HCT116 (cell line): ENCODE results near the gene THUMPD2. TPM values are rescaled to one million over a fixed set of nuclear protein-coding genes. Genes with fewer than 3 reads are reported as not detected.

Source experiments
- ATAC-seq: fragments of 200-7000 bp; cut with Tn5 transposase; 2 replicates; pipeline ENCODE4 v1.9.1; 2020; ENCODE audit warnings: mild to moderate bottlenecking, moderate library complexity
- BruUV-seq: library from RNA; stranded (reverse); fragments of 400-500 nt; replicated peaks from 2 replicates; lab custom pipeline; 2021; lab: Mats Ljungman, UMichigan
- CTCF ChIA-PET: fragments of 300-600 bp; sonication (Branson Sonifier 250); formaldehyde crosslinking; loops from one replicate; lab custom pipeline; 2021; ENCODE audit warnings: antibody characterized with exemption; lab: Charles Lee
- POLR2A ChIA-PET: fragments of 300-600, 350-600 bp; sonication (Branson Sonifier 250); formaldehyde crosslinking; loops from one replicate; lab custom pipeline; 2021; ENCODE audit warnings: antibody characterized with exemption; lab: Charles Lee
- RAD21 ChIA-PET, 2 experiments: fragments of 300-600 bp; sonication (Branson Sonifier 250); formaldehyde crosslinking; loops; one replicate each; lab custom pipeline; 2023; ENCODE audit warnings: low total read pairs in 2 of 2; ENCODE audit not compliant: uncharacterized antibody in 2 of 2, unreplicated experiment in 2 of 2, low non-redundant PET in 1 of 2; lab: Charles Lee
- DNase-seq: peaks from one replicate; pipeline ENCODE4 v3.0.0-alpha.2; 2010; ENCODE audit warnings: low read depth, low spot score
- H2AFZ ChIP-seq: fragments of 200-600 bp; shearing (Covaris generic), sonication (generic); 2 replicates; pipeline ENCODE4 v1.6.1; 2017; ENCODE audit warnings: low read depth, mixed run types, mixed read lengths, antibody characterized with exemption, low read length; ENCODE audit not compliant: poor library complexity, severe bottlenecking
- H3K27ac ChIP-seq: 2 replicates; pipeline ENCODE4 v1.5.1; 2012; ENCODE audit warnings: low read depth, low read length
- H3K27me3 ChIP-seq: fragments of 200-600 bp; sonication (generic); 2 replicates; pipeline ENCODE4 v1.6.1; 2016; ENCODE audit warnings: mixed run types, low read length, mixed read lengths; ENCODE audit not compliant: insufficient read depth
- H3K36me3 ChIP-seq, 2 experiments: fragments of 200-500 bp in 1 of 2; fragments of 200-600 bp in 1 of 2; sonication (Bioruptor generic) in 1 of 2; sonication (generic) in 1 of 2; 2 replicates each; pipeline versions ENCODE4 v1.5.1 to v1.6.1; 2014 to 2016; ENCODE audit warnings: low read length in 2 of 2, inconsistent platforms in 1 of 2, mixed read lengths in 1 of 2, mixed run types in 1 of 2; ENCODE audit not compliant: insufficient read depth in 2 of 2, control insufficient read depth in 1 of 2
- H3K4me1 ChIP-seq, 2 experiments: fragments of 200-600 bp in 1 of 2; sonication (generic) in 1 of 2; 2 replicates each; pipeline versions ENCODE4 v1.5.1 to v1.6.1; 2012 to 2017; ENCODE audit warnings: low read length in 2 of 2, inconsistent platforms in 1 of 2, mild to moderate bottlenecking in 1 of 2, mixed read lengths in 1 of 2, mixed run types in 1 of 2, moderate library complexity in 1 of 2; ENCODE audit not compliant: insufficient read depth in 2 of 2, control insufficient read depth in 1 of 2
- H3K4me2 ChIP-seq: fragments of 200-600 bp; sonication (generic); 2 replicates; pipeline ENCODE4 v1.6.1; 2017; ENCODE audit warnings: mixed run types, low read length, mixed read lengths
- H3K4me3 ChIP-seq, 2 experiments: fragments of 200-600 bp in 1 of 2; sonication (generic) in 1 of 2; replicated peaks in 1 of 2; 2 replicates each; pipeline ENCODE4 v1.5.1; 2011 to 2016; ENCODE audit warnings: low read length in 2 of 2, control low read depth in 1 of 2, low read depth in 1 of 2, mild to moderate bottlenecking in 1 of 2, mixed read lengths in 1 of 2, mixed run types in 1 of 2
- H3K79me2 ChIP-seq: fragments of 200-600 bp; sonication (generic); 2 replicates; pipeline ENCODE4 v1.6.1; 2017; ENCODE audit warnings: mild to moderate bottlenecking, mixed run types, low read length, moderate library complexity, mixed read lengths; ENCODE audit not compliant: insufficient read depth
- H3K9ac ChIP-seq: fragments of 200-600 bp; sonication (generic); 2 replicates; pipeline ENCODE4 v1.6.1; 2016; ENCODE audit warnings: low read length, mixed read lengths
- H3K9me2 ChIP-seq: fragments of 200-600 bp; sonication (generic), shearing (Covaris generic); 2 replicates; pipeline ENCODE4 v1.6.1; 2017; ENCODE audit warnings: mixed run types, mild to moderate bottlenecking, moderate library complexity; ENCODE audit not compliant: insufficient read depth
- H3K9me3 ChIP-seq, 2 experiments: fragments of 200-500 bp in 1 of 2; fragments of 200-600 bp in 1 of 2; sonication (Bioruptor generic) in 1 of 2; sonication (generic) in 1 of 2; 2 replicates each; pipeline ENCODE4 v1.6.1; 2014 to 2017; ENCODE audit warnings: low read length in 2 of 2, mixed read lengths in 2 of 2, inconsistent platforms in 1 of 2, low read depth in 1 of 2, mild to moderate bottlenecking in 1 of 2, mixed run types in 1 of 2, moderate library complexity in 1 of 2; ENCODE audit not compliant: control insufficient read depth in 1 of 2, insufficient read depth in 1 of 2
- H4K20me1 ChIP-seq: fragments of 200-600 bp; sonication (generic), shearing (Covaris generic); 2 replicates; pipeline ENCODE4 v1.6.1; 2017; ENCODE audit warnings: mixed run types, mild to moderate bottlenecking, moderate library complexity; ENCODE audit not compliant: insufficient read depth
- ATF3 ChIP-seq: IDR thresholded peaks from 2 replicates; pipeline ENCODE4 v1.6.1; 2012
- CEBPB ChIP-seq: IDR thresholded peaks from 2 replicates; pipeline ENCODE4 v1.6.1; 2012; ENCODE audit warnings: low read depth
- CTCF ChIP-seq, 3 experiments: fragments of 200-600 bp in 1 of 3; sonication (generic) in 1 of 3; IDR thresholded peaks in 2 of 3; conservative IDR thresholded peaks in 1 of 3; 2 replicates each; pipeline ENCODE4 v1.5.1; 2012 to 2017; ENCODE audit warnings: low read depth in 2 of 3, low read length in 2 of 3, antibody characterized with exemption in 1 of 3, borderline replicate concordance in 1 of 3, control low read depth in 1 of 3, mild to moderate bottlenecking in 1 of 3, mixed read lengths in 1 of 3, mixed run types in 1 of 3, moderate library complexity in 1 of 3; ENCODE audit not compliant: insufficient read depth in 1 of 3
- EGR1 ChIP-seq: IDR thresholded peaks from 2 replicates; pipeline ENCODE4 v1.6.1; 2012; ENCODE audit warnings: low read depth
- ELF1 ChIP-seq: IDR thresholded peaks from 2 replicates; pipeline ENCODE4 v1.6.1; 2012; ENCODE audit warnings: low read depth, borderline replicate concordance
- EZH2 ChIP-seq: fragments of 200-600 bp; sonication (generic); IDR thresholded peaks from 2 replicates; pipeline ENCODE4 v1.6.1; 2017; ENCODE audit warnings: antibody characterized with exemption, mixed run types
- EZH2phosphoT487 ChIP-seq: fragments of 200-600 bp; IDR thresholded peaks from 2 replicates; pipeline ENCODE4 v1.6.1; 2018; ENCODE audit warnings: antibody characterized with exemption, borderline replicate concordance
- FOSL1 ChIP-seq: IDR thresholded peaks from 2 replicates; pipeline ENCODE4 v1.6.1; 2012; ENCODE audit warnings: low read depth
- JUND ChIP-seq: IDR thresholded peaks from 2 replicates; pipeline ENCODE4 v1.6.1; 2012
- MAX ChIP-seq: IDR thresholded peaks from 2 replicates; pipeline ENCODE4 v1.6.1; 2012
- POLR2AphosphoS5 ChIP-seq: IDR thresholded peaks from 2 replicates; pipeline ENCODE4 v1.6.1; 2011; ENCODE audit warnings: mild to moderate bottlenecking, low read depth, low read length, moderate library complexity
- RAD21 ChIP-seq: IDR thresholded peaks from 2 replicates; pipeline ENCODE4 v1.6.1; 2012; ENCODE audit warnings: low read depth, mild to moderate bottlenecking
- REST ChIP-seq: IDR thresholded peaks from 2 replicates; pipeline ENCODE4 v1.6.1; 2012; ENCODE audit warnings: low read depth
- SIN3A ChIP-seq: IDR thresholded peaks from 2 replicates; pipeline ENCODE4 v1.6.1; 2012; ENCODE audit warnings: low read depth
- SRF ChIP-seq: IDR thresholded peaks from 2 replicates; pipeline ENCODE4 v1.6.1; 2012; ENCODE audit warnings: low read depth
- TCF7L2 ChIP-seq: IDR thresholded peaks from 2 replicates; pipeline ENCODE4 v1.7.0; 2011; ENCODE audit warnings: borderline replicate concordance, inconsistent platforms; ENCODE audit not compliant: insufficient read depth, insufficient read length; ENCODE audit errors: extremely low read depth
- ZBTB33 ChIP-seq: IDR thresholded peaks from 2 replicates; pipeline ENCODE4 v1.6.1; 2011; ENCODE audit warnings: mild to moderate bottlenecking, low read length, moderate library complexity; ENCODE audit not compliant: insufficient replicate concordance; ENCODE audit errors: extremely low read depth
- ZFX ChIP-seq: fragments of 450-650 bp; IDR thresholded peaks from 2 replicates; pipeline ENCODE4 v1.6.1; 2017
- intact Hi-C: fragments of 100-400 bp; cut with micrococcal nuclease; formaldehyde crosslinking; loops from 2 replicates; pipeline ENCODE4 v1.10.0; 2022
- total RNA-seq: library from RNA; stranded (reverse); gene quantifications from one replicate; pipeline ENCODE4 v1.2.1, GENCODE V29; 2021; ENCODE audit not compliant: unreplicated experiment

The THUMPD2 gene
- total RNA-seq, 1 experiment from 2014 or later: 15.8 TPM

GRCh38 chr2:39803839-39804238, 24.8 kb upstream of the THUMPD2 start:
- H3K27ac ChIP-seq: no peak overlapping the region
- H3K4me1 ChIP-seq: no peaks in the 10 kb centered on the region
- H3K9me3 ChIP-seq: peaks cover 4 to 9% of the 10 kb centered on the region in 2 experiments; a peak in 1 of 4 replicates
- no peaks in the 10 kb centered on the region for H3K9me2 ChIP-seq
- no peaks in the 10 kb centered on the region for H3K79me2 ChIP-seq
- TF ChIP-seq POLR2AphosphoS5 (no peak), EZH2phosphoT487 (no peak), JUND (no peak), REST (no peak), CEBPB (no peak), ZBTB33 (no peak), ATF3 (no peak), FOSL1 (no peak), MAX (no peak), SIN3A (no peak), EZH2 (no peak), SRF (no peak), ELF1 (no peak), EGR1 (no peak), CTCF (IDR thresholded peaks at IDR 0.05 in 2 of 3, conservative IDR thresholded peaks at IDR 0.05 in 1 of 3; ENCODE audit: borderline replicate concordance in 1 of 3, insufficient read depth in 1 of 3, low read depth in 2 of 3, low read length in 2 of 3) (no peak), RAD21 (no peak), ZFX (no peak), TCF7L2 (no peak)
- intact Hi-C loops: no loop called here
- CTCF ChIA-PET: no interaction called here
- no peak overlapping the region for H3K4me3 ChIP-seq
- no peak for ATAC-seq
- H3K36me3 ChIP-seq: no peaks in the 10 kb centered on the region
- no TSS peak for BruUV-seq
- no peak overlapping the region for H3K9ac ChIP-seq
- no peaks in the 10 kb centered on the region; the same call in 1 of the 2 replicates for H3K27me3 ChIP-seq
- H4K20me1 ChIP-seq: no peaks in the 10 kb centered on the region
- POLR2A ChIA-PET: no interaction called here
- H3K4me2 ChIP-seq: no peak overlapping the region
- no peak for DNase-seq
- RAD21 ChIA-PET: no interaction called here
- H2AFZ ChIP-seq: no peak overlapping the region
